DMS 273 (cell line): ENCODE data around the gene DDX10.
"Not testable (repeated sequence)": the region's sequence is repeated elsewhere in the genome, so short reads cannot be mapped to it uniquely, and the experiment has no call there.

Experiments
- DNase-seq: peaks from one replicate; lab custom pipeline; 2025; ENCODE audit not compliant: unreplicated experiment; lab: John Stamatoyannopoulos, UW

Gene DDX10

DNA sequence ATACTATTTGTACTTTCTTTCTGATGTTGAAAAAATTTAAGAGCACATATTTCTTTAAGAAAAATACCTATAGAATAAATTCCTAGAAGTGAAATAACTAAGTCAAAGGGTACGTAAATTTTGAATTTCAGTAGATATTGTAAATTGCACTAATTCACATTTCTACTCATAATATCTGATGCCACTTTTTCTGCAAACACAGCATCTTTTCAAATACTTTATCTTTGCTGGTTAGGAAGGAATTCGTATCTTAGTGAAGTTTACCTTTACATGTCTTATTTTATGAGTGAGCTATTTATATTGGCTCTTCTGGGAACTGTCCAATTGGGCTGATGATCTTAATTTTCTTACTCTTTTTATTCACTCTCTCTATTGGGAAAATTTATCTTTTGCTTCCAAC lies 148.2 kb downstream of the DDX10 start:
- no peak for DNase-seq

DNA sequence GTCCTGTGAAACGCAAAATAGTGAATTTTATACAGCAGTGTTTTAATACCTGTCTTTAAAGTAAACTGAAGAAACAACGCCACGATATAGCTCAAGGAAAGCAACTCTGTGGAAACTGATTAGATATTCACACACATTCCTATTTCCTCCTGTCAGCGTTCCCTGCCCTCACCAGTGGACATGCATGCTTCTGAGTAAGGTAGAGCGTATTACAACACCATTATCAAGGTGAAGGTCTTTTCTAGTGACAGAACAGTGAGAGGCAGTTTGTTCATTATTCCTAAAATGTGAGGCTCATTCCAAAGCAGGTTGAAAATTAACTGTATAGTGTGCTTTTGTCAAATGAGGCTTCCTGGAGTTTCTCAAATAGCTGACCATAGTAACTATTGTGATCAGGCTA lies 153.1 kb downstream of the DDX10 start:
- DNase-seq: no peak

DNA sequence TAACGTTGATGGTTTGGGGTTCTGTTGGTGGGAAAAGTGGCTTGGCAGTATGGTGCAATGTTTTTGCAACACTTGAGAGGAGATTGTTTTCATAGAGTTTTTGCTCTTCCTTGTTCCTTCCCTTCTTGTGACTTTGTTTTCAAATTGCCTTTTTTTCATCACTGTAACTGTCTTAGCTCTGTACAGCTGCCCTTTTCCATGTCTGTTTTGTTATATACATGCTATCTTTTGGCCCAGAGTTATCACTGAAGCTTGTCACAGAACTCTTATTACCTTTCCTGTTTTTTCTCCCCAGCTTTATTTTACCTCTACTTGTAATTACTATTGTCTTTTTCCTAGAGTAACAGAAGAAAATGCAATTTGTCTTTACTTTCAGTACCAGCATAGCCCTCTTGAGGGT lies 154.1 kb downstream of the DDX10 start:
- no peak for DNase-seq

DNA sequence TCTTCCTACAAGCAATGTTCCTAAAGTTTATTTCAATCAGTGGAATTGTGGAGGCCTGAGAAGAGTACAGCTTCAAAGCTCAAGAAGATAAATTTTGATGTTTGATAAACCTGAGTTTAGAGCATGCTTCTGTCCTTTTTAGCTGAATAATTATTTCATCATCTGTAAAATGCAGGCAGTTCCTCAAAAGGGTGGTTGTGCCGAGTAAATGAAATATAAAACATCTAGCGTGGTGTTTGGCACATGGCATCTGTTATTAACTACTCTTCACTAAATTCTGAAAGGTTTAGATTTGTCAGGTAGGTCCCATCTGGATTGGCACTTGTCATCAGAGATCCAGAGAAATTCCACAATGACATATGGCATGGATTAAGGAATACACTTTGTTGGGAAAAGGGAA lies 155.1 kb downstream of the DDX10 start:
- no peak for DNase-seq

DNA sequence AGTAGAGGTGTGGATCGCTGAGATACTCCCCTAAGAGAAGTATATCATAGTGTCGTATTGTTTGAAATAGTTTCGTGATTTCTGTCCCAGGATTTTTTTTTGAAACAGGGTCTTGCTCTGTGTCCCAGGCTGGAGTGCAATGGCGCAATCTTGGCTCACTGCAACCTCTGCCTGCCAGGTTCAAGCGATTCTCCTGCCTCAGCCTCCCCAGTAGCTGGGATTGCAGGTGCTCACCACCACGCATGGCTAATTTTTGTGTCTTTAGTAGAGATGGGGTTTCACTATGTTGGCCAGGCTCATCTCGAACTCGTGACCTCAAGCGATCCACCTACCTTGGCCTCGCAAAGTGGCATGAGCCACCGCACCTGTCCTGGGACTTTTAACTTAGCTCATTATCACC lies 159.1 kb downstream of the DDX10 start:
- DNase-seq: not testable (repeated sequence)

DNA sequence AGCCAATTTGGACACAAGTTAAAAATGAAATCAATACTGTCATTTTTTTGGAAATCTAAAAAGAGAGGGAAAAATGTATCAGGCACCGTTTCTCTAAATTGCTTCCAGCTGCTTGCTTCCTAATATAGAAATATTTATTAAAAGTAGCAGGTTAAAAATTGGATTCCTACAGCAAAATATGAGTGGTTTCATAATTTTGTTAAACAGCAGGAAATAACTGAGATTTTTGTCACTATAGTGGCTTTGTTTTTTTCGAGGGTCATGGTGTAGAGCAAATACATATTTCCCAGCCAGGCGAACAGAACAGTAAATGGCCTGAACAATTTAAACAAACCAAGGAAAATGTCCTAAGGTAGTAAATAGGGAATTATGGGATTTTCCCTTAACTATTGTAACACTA lies 159.7 kb downstream of the DDX10 start:
- no peak for DNase-seq

DNA sequence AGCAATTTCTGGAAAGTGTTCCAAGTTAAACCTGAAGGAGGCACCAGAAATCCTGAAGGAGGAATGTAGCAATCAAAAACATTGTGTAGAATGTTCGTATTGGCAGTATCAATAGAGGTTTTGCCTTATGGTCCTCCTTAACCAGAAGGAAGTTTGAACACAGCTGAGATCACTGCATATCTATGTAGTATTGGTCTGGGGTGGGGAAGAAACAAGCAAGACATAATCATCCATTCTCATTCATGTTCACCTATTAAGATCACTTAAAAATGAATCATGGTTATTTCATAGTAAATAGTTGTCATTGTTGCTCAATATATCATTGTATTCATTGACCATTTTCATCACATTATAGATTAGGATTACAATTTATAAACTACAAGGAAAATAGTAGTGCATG lies 160.5 kb downstream of the DDX10 start:
- no peak for DNase-seq

DNA sequence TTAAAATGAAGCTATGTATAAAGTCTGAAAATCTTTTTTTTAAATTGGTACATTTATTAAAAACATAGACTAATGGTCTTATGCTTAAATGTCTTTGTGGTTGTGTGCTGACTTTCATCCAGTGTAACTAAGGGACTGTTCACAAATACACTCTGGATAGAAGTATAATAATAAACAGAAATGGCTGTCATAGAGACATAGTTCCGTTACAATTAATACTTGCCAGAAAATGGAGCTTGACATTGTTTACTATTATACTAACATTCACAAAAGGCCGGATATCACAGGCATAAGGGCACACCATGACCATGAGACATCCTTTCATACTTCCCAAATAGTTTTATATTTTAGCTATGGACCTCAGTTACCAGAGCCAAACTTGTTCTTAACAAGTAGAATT lies 161.3 kb downstream of the DDX10 start:
- no peak for DNase-seq

DNA sequence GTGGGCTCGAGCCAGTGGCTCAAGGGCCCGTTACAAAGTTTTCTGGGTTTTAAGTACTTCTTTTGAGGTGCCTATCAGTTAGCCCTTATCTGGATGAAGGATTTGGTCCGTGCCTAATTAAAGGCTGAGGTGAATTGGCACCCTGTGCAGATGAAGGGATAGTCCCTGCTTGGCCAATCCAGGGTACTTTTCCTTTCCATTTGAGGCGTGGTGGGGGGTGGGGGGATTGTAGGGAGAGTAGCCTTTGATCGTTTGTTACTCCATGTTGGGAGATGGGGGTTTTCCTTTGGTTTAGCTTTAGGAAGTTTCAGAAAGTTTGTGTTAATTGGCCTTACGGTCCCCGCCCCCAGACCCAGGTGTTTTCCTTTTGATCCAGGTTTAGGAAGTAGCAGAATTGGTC lies 170.8 kb downstream of the DDX10 start:
- DNase-seq: no peak

DNA sequence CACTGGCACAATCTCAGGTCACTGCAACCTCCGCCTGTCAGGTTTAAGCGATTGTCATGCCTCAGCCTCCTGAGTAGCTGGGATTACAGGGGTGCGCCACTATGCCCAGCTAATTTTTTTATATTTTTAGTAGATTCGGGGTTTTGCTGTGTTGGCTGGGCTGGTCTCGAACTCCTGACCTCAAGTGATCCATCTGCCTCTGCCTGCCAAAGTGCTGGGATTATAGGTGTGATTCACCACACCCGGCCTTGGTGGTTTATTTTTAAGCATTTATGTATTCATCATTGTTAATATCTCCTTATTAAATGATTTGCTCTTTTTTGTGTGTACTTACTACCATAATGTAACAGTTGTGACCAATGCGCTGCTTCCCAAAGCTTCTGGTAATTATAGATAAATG lies 171.7 kb downstream of the DDX10 start:
- no peak for DNase-seq

DNA sequence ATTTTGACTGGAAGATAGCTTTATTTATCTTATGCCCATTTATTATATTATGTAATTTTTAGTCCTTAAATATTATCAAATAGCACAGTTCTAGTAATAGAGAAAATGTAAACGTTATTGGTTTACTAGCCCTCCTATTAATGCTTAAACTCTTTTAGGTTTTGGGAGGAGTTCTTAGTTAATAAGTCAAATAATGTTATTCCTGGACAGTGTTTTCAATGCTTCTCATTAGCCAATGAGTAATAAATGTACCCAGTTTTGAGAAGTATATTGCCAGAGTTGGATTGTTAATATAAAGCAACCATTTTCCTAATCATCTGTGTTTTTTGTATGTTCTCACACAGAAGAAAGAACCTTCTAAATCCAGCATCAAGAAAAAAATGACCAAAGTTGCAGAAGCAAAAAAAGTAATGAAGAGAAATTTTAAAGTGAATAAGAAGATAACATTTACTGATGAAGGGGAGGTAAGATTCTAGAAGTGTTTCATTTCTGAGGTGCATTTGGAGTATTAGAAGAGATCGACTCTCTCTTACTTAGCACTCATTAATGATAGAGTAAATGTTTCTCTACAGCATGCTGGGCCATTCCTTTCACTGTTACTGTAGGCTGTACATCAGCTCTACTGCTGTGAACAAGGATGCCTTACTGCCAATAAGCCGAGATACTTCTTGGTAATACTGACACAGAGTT lies 173.4 kb downstream of the DDX10 start:
- no peak for DNase-seq

DNA sequence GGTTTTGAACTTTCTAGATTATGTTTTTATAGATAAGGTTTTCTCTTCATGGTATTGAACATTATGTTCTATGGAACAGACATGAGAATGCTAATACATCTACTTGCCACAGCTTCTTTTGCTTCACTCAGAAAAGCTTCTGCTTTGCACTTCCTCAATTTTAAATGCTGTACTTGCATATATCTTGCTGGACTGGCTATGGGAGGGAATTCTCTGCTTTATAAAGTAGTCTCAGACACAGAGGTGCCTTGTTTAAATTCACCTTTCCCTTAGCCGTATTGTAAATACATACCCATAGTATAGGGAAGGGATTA lies 173.9 kb downstream of the DDX10 start:
- DNase-seq: no peak

DNA sequence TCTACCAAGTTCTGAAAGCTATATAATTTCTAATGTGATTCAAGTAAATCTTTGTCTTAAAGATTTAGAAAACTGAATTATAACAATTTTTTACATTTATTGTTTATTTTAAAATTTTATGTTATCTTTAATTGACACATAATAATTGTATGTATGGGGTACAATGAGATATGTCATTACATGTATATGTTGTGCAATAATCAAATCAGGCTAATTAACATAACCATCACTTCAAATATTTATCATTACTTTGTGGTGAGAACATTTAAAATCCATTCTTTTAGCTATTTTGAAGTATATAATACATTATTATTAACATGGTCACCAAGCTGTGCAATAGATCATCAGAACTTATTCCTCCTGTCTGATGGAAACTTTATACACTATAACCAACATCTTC lies 181.1 kb downstream of the DDX10 start:
- DNase-seq: no peak

DNA sequence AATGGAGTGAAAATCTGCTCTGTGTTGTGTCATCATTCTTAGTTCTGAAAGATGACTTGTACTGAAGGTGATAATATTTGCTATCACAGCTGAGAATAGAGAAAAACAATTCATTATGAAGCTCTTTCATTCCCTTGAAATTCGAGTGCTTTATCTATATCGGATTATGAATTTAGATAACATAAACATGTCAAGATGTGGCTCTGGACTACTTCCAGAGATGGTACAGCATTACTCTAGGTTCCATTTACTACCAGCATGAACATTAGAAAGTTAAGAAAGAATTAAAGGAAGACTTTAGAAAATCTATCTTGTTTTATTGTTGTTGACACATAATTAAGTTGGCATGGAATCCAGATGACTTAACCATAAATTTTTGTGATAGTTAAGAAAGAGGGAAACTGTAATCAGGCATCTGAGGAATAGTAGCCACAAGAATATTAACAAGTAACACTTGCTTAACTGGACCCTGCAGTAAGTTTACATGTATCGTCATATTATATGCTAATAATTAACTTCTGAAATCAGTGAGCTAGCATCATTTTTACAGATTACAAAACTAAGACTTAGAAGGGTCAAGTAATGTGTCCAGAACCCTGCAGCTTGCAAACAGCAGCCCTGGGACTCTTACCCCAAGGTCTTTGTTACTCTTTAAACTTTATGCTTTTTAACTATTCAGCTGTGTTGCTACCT lies 182.6 kb downstream of the DDX10 start:
- no peak for DNase-seq

DNA sequence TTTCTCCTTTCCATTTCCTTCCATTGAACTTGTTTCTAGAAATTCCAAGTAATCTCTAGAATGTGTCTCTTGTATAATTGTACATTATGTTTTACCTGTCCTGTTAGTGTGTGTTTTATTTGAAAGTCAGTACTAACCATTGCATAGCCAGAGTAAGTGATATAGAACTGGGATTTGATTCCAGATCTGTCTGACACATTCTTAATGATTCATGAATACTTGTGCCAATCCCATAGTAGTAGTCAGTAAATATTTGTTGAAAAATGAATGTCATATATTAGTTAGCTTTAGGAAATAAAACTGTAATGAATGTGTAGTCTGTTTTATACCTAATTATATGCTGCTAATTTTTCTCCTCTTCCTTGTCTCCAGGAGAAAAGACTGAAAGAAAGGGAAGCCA lies 186.9 kb downstream of the DDX10 start:
- DNase-seq: no peak

DNA sequence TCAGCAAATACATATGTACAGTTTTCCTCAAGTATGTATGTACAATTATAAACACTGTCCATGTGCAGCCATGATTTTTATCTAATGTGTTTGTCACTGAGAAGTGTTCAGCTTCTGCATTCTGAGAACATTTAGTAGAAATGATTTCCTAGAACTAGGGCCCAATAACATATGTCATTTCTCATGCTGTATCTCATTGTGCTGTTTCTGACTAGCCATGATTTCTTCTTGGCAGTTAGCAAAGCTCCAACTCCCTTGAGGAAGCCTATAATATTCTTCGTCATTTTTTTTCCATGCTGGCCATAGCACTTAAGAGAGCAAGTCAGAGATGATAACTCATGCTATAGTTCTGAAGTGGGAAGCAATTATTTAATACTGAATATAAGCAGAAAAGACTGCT lies 187.8 kb downstream of the DDX10 start:
- no peak for DNase-seq

DNA sequence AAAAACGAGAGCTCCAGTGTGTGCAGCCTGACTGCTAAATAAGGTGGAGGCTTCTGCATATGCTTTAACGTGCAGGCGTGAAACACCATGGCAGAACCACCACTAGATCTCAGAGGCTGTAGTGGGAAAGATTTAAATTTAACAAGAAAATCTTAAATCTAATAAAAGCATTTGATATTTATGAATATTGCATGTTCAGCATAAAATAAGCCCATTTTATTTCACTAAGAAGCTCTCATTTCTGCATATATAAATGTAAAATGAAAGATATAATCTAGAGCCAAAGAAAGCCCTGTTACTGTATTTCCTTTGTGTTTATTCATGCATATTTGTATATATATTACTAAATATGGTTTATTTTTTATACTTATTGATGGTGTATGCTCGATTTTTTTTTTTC lies 188.3 kb downstream of the DDX10 start:
- DNase-seq: no peak

DNA sequence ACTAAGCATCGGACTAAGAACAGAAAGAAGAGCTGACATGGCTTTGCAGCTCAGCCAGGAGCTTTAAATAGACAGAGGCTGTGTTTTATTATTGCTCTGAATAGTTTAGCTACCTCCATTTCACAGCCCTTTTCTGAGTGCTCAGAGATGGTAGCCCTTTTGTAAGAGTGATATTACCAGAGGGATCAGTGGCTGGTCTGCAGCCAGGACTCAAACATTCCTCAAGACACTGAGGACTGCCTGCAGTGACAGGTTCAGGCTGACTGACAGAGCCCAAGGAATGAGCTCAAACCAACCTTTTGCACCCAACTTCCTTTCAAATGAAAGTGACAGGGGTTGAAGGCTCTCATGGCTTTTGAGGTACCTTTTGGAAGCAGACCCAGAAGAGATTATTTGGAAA lies 189.0 kb downstream of the DDX10 start:
- no peak for DNase-seq

DNA sequence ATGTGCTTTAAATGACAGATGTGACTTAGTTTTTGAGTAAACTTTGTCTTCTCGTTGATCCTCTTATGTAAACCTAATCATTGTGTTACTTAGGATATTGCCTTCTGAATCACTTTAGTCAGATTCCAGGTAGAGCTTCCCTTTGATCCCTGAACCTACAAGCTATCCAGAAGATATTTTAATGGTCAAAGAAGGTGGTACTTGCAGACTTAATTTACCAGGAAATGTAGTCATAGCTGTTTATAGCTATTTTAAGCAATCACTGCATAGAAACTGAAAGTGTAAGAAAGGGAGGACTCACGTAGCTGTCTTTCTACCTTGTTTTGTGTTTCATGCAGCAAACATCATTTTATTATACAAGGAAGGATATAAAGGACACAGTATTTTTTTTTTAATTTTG lies 189.5 kb downstream of the DDX10 start:
- no peak for DNase-seq

DNA sequence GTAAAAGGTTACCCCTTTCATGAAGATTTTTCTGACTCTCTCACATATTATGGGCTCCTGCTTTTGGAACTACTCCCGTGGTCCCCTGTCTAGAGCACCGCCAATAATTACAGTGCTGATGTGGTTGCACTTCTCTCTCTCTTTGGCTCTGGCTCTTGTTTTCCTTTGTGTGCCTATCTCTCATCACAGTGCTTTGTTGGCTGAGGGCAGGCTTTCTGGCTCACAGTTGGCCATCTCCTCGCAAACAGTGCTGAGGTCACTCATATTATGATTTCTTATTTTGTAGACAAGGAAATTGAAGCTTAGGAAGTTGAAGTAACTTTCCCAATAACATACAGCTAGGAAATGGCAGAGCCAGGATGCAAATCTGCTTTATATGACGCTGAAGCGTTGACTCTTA lies 192.5 kb downstream of the DDX10 start:
- no peak for DNase-seq

DNA sequence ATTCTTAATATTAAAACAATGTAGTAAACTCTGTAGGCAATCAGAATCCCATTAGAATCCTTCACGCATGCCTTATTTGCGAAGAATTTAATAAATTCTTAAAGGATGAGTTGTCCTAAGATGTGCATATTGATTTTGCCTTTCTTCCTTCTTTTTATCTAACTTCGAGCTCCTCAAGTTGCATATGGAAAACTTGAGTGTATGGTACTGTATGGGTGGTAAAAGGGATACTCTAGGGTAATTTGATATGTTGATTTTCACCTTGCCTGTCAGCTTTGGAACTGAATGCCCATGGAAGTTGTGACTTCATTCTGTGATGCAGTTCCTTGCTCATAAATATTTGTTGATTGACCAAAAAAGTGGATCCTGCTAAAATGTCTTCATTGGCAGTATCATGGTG lies 193.8 kb downstream of the DDX10 start:
- no peak for DNase-seq

DNA sequence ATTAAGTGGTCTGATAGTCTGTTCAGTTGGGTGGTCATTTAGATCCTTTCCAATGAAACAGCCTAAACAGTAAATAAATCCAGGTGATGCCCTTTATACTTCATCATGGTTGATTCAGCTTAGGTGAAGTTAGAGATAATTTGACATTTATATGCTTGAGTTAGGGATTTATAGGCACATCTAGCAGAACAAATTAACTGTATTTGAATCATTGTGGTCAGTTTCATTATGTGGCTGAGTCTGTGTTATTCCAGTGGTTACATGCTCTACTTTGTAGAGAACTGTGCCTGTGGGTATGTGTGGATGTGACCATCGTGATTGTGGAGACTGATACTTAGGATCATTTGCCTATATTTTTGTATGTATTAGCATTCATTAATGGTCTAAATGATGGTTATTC lies 194.6 kb downstream of the DDX10 start:
- DNase-seq: no peak

DNA sequence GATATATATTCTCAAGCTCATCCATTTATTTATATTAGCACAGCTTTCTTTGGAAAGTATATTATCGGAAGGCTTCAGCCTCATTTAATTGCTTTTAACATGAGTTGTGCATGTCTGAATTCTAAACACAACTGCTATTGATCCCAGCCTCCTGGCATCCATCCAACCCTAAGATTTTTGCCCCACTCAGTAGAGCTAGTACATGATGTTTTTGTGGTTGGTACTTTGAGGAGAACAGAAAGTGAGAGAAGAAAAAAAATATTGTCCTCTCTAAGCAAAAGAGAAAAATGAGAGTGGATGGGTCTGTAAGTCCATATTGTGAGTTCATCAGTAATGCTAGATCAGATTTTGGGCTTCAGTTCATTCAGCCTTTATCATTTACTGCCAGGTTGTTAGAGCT lies 198.7 kb downstream of the DDX10 start:
- DNase-seq: no peak
